ENCODE results near the gene CDYL.

GRCh38 chr6:4806791-4807190 is 30.6 kb downstream of the CDYL start:
- TF ChIP-seq, protein P1, sequence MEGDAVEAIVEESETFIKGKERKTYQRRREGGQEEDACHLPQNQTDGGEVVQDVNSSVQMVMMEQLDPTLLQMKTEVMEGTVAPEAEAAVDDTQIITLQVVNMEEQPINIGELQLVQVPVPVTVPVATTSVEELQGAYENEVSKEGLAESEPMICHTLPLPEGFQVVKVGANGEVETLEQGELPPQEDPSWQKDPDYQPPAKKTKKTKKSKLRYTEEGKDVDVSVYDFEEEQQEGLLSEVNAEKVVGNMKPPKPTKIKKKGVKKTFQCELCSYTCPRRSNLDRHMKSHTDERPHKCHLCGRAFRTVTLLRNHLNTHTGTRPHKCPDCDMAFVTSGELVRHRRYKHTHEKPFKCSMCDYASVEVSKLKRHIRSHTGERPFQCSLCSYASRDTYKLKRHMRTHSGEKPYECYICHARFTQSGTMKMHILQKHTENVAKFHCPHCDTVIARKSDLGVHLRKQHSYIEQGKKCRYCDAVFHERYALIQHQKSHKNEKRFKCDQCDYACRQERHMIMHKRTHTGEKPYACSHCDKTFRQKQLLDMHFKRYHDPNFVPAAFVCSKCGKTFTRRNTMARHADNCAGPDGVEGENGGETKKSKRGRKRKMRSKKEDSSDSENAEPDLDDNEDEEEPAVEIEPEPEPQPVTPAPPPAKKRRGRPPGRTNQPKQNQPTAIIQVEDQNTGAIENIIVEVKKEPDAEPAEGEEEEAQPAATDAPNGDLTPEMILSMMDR (conservative IDR thresholded peaks at IDR 0.05), result no peak
- TF ChIP-seq EZH2 (IDR thresholded peaks at IDR 0.05; ENCODE audit: low read depth), result no peak

Data from PC-9 (cell line).